SKM-1 treated with dmso at 0.1 percent for 144 hours (cell line): Measurements from ENCODE around the gene CKB.

Source experiments
- DNase-seq: peaks from one replicate; lab custom pipeline; 2025; ENCODE audit not compliant: unreplicated experiment; lab: John Stamatoyannopoulos, UW

Gene CKB

GRCh38 chr14:103522649-103523574, at the start of gene CKB:
TSS of gene CKB (minus strand) at chr14:103522830. CDS start at chr14:103522493, 337 bp downstream.
- DNase-seq, result no peak

GRCh38 chr14:103569408-103569807, 46.8 kb upstream of the CKB start:
- DNase-seq, result no peak

DNA sequence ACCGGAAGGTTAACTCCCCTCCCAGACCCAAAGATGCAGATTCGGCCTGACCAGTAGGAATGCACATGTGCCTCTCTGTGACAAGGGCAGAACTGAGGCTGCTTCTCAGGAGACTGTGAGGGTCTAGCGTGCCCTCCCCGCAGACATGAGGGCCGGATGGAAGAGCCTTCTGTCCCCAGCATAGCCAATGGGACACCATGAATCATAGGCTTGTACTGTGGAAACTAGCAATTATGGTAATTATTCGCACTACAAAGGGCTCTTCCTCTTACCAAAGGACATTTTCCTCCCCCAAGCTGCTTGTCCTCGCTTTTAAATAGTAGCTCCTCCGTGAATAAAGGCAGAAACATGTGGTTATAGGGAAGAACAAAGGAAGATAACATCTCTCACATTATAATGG, 46.3 kb upstream of the CKB start:
- DNase-seq, result no peak

DNA sequence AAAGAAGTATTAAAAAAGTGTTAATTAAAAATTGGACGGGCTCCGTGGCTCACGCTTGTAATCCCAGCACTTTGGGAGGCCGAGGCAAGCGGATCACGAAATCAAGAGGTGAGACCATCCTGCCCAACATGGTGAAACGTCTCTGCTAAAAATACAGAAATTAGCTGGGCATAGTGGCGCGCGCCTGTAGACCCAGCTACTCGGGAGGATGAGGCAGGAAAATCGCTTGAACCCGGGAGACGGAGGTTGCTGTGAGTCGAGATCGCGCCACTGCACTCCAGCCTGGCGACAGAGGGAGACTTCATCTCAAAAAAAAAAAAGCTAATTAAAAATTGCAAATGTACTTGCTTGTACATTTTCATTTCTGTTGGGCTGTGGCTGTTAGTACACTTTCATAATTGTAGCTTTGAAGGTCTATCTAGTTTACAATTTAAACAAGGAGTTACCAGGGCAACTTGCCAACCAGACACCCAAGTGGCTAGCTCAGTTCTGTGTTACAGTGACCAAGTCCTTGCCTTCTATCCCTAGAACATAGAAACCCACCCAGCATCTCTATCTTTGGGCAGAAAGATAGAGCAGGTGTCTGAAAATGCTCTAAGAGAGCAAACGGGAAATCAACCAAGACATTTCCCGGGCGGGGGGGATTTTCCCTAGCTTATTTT, 41.3 kb upstream of the CKB start:
- DNase-seq, result no peak

DNA sequence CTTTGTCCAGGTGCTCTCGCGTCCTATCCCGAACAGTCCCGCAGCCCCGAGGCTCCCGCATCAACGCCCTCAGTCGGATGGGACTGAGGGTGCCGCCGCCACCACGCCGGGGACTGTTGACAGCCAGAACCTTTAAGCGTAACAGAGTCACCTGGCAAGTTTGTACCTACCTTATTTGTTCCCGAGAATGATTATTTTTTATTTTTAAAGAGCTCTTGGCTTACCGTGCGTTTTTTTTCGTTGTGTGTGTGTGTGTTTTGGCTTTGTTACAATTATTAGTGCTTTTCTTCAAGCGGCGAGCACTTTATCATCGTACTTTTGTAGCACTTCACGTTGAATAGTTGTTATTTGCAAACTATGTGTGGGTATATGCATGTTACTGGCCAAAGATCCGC, 40.6 kb upstream of the CKB start:
- DNase-seq, result no peak

- peak; percentile 28 for DNase-seq
Observed at GRCh38 chr14:103562429-103563225, 40.0 kb upstream of the CKB start, which contains the start of the genes BAG5 and COA8. TSS of gene BAG5 (minus strand) at chr14:103562657. CDS start at chr14:103561164, 1,493 bp downstream. TSS of gene COA8 (plus strand) at chr14:103562960. CDS start at chr14:103563002, 42 bp downstream.

- DNase-seq, result no peak
Observed at GRCh38 chr14:103562179-103562428, 39.5 kb upstream of the CKB start.

DNA sequence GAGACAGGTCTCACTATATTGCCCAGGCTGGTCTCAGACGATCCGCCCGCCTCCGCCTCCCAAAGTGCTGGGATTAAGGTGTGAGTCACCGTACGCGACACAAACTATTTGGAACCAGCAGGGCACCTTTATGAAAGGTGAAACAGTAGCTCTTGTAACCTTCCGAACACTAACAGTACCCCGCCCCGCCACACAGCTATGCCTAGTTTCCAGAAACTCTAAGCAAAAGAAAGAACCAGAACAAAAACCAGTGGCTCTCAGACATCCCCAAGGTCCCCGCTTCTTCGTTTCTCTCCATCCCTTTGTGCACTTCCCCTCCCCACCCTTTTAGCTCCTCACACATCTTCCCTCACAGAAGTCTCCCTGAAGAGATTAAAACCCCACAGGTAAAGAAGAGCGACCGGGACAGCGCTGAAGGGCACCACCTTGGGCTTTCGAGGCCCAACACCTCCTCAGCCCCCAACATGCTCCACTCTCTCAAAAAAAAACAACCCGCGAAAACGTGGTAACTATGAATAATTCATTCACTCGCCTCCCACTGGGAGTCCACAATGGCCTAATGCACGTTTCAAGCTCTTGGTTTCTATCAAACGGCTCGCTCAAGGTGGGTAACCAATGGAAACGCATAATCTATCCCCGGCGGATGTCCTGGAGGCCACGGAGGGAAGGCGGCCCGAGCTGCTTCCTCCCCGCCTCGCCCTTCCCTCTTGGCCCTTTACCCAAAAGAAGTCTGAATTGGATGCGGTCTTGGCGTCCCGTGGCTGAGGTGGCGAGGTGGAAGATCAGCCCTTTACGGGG, 39.0 kb upstream of the CKB start:
- DNase-seq, result no peak

DNA sequence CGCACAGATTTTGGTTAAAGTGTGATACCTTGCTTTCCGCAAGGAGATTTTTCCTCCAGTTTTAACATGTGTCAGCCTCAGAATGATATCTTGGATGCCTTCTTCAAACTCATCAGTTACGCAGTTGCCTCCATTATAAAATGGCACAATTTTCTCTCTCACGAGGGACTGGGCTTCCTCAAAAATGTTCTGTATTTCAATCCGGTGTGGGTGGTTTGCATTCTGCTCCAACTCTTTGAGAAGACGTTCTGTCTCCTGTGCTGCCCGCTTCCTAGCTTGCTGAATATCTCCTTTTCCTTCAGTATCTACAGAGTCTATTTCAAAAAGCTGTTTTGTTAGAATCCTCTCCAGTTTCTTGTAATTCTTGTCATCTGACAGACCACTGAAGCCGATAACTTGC, 38.1 kb upstream of the CKB start:
- DNase-seq, result no peak

DNA sequence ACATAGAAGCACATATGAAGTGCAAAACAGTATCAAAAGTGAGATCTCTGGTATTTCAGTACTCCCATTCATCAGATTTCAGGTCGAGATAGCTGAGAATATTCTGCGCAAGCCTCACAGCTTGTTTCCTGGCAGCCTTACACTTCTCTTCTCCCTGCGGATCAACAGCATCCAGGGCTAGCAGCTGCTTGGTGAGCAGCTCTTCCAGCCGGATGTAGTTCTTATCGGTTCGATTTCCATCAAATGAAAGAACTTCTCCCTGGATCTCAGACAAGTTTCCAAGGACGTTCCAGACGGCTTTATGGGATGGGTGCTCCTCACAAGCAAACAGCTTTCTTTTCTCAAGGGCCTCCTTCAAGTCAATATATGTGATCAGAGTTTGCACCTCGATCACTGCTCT, 37.1 kb upstream of the CKB start:
- DNase-seq, result no peak

DNA sequence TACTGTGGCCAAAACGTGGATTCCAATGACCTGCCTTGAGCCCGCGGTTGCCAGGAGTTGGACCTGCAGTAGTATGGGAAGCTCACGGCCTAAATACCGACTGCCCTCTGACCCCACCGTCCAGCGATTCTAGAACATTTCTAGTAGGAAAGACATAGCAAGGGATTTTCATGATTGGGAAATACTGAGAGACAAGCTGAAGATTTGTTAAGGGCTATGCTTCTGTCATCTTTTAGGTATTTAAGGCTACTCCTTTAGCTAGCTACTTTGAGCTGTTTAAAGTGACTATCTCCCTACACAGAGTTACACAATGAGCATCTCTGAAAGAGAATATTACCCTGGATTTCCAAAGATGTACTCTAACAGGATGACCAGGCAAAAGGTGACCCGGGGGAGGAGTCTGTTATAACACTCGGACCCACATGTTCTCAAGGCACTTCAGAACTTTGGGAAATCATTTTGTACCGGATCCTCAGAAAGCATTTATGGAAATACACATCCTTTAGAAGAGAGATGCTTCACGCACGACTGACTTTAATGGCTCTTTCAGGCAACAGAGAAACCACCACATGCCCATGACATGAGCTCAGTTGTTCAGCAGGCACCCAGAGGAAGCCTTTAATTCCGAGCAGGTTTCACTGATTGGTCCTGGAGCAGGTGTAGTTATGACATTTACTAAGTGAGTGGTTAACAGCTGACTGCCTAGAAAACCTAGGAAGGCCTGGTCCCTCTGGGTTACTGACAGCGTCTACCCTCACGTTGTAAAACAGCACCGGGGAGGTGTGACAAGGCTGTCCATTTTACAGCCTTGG, 35.6 kb upstream of the CKB start:
- DNase-seq, result no peak

DNA sequence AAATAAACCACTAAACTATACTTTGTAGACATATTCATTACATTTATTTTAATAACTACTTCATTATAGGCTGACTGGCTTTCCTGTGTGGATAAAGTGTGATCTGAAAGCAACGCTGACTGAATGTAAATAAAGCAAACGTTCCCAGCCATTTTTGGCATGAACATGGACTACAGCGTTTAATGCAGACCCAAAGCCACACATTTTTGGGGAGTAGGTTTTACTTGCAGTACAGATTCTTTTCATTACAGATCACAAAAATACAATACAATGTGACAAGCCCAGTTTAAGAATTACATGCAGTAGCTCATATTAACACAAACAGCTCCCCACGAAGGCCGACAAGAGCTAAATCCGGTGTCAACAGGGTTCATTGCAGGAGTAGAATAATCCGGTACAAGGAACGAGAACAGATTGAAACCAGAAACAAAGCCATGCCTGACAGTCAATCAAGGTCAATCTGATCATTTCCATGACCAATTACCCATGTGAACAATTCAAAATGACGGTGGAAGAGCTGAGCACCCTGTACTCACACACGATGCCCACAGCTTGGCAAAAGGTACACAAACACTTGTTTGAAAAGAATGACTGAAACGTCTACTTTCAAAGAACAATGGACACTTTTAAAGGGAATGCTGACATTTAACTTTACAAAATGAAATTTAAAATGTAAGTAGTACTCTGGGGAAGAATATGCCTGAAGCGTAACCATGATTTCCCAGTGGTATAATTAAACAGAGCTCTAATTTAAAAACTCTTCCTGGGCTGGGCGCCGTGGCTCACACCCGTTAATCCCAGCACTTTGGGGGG, 34.5 kb upstream of the CKB start:
- DNase-seq, result no peak

- DNase-seq, result no peak
Observed at GRCh38 chr14:103555559-103556337, 33.1 kb upstream of the CKB start.

GRCh38 chr14:103552846-103553210, 30.2 kb upstream of the CKB start:
- DNase-seq, result no peak

- DNase-seq, result no peak
Observed at GRCh38 chr14:103552011-103552845, 29.6 kb upstream of the CKB start.

DNA sequence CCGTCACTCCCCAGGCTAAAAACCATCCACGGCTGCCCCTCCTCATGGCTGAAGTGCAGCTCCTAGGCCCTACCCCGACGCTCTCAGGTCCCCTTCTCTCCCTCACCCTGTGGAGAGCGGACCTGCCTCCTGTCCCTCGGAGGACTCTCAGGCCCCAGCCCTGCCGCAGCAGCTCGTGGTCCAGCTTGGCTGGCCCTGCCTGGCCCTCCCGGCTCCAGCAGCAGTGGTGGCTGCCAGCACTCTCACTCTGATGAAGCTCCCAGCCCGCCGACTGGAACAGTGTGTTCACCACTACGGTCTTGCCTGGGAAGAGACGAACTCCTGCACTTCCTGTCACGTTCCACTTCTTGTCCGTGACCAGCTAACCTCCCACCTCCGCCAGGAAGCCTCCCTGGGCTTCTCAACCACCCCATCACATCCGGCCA, 28.7 kb upstream of the CKB start:
- no peak for DNase-seq
